ENCODE data around the gene RPS27A. TPM values are rescaled to one million over a fixed set of nuclear protein-coding genes. Genes with fewer than 3 reads are reported as not detected.
"Not testable (repeated sequence)": the region's sequence is repeated elsewhere in the genome, so short reads cannot be mapped to it uniquely, and the experiment has no call there.

Gene RPS27A
- total RNA-seq = 1,968 TPM

GRCh38 chr2:55232084-55232862 is at the start of gene RPS27A, which contains the start of gene CLHC1:
TSS of gene RPS27A (plus strand) at chr2:55232688. CDS start at chr2:55232825, 137 bp downstream.
TSS of gene CLHC1 (minus strand) at chr2:55232293. CDS start at chr2:55222411, 9,882 bp downstream.
- H3K4me3 ChIP-seq (ENCODE audit: low read length) = peak within 1 kb of the TSS; percentile 87
- H3K9me3 ChIP-seq (ENCODE audit: low read depth, low read length) = no peaks in the 10 kb centered on the region
- no peaks in the 10 kb centered on the region for H3K27me3 ChIP-seq (ENCODE audit: insufficient read depth, low read length)
- peaks cover 40% of the 10 kb centered on the region for H3K4me1 ChIP-seq (ENCODE audit: insufficient read depth, low read length)

GRCh38 chr2:55186837-55187236 is 45.7 kb upstream of the RPS27A start:
- H3K9me3 ChIP-seq (ENCODE audit: low read depth, low read length); H3K4me3 ChIP-seq (ENCODE audit: low read length); H3K4me1 ChIP-seq (ENCODE audit: insufficient read depth, low read length); H3K27me3 ChIP-seq (ENCODE audit: insufficient read depth, low read length): not testable (repeated sequence)

GRCh38 chr2:55191888-55192287 is 40.6 kb upstream of the RPS27A start:
- not testable (repeated sequence) for H3K27me3 ChIP-seq (ENCODE audit: insufficient read depth, low read length); H3K9me3 ChIP-seq (ENCODE audit: low read depth, low read length)

GRCh38 chr2:55196526-55196925 is 36.0 kb upstream of the RPS27A start:
- no peaks in the 10 kb centered on the region for H3K4me1 ChIP-seq (ENCODE audit: insufficient read depth, low read length)
- no peaks in the 10 kb centered on the region for H3K27me3 ChIP-seq (ENCODE audit: insufficient read depth, low read length)
- H3K9me3 ChIP-seq (ENCODE audit: low read depth, low read length) = no peaks in the 10 kb centered on the region
- H3K4me3 ChIP-seq (ENCODE audit: low read length) = no peak overlapping the region

More at GRCh38 chr2:55191888-55192287, 40.6 kb upstream of the RPS27A start:
- H3K4me1 ChIP-seq (ENCODE audit: insufficient read depth, low read length); H3K4me3 ChIP-seq (ENCODE audit: low read length): not testable (repeated sequence)

- no peaks in the 10 kb centered on the region for H3K4me1 ChIP-seq (ENCODE audit: insufficient read depth, low read length)
- no peaks in the 10 kb centered on the region for H3K27me3 ChIP-seq (ENCODE audit: insufficient read depth, low read length)
- H3K9me3 ChIP-seq (ENCODE audit: low read depth, low read length) = no peaks in the 10 kb centered on the region
- no peak overlapping the region for H3K4me3 ChIP-seq (ENCODE audit: low read length)
Measured at GRCh38 chr2:55200416-55200815, 32.1 kb upstream of the RPS27A start.

GRCh38 chr2:55204536-55204935 is 28.0 kb upstream of the RPS27A start:
- H3K9me3 ChIP-seq (ENCODE audit: low read depth, low read length) = no peaks in the 10 kb centered on the region
- no peaks in the 10 kb centered on the region for H3K27me3 ChIP-seq (ENCODE audit: insufficient read depth, low read length)
- no peak overlapping the region for H3K4me3 ChIP-seq (ENCODE audit: low read length)
- H3K4me1 ChIP-seq (ENCODE audit: insufficient read depth, low read length) = no peaks in the 10 kb centered on the region

- H3K4me1 ChIP-seq (ENCODE audit: insufficient read depth, low read length) = no peaks in the 10 kb centered on the region
- no peaks in the 10 kb centered on the region for H3K27me3 ChIP-seq (ENCODE audit: insufficient read depth, low read length)
- H3K4me3 ChIP-seq (ENCODE audit: low read length) = no peak overlapping the region
- no peaks in the 10 kb centered on the region for H3K9me3 ChIP-seq (ENCODE audit: low read depth, low read length)
Measured at GRCh38 chr2:55204950-55205349, 27.5 kb upstream of the RPS27A start.

GRCh38 chr2:55213822-55214221 is 18.7 kb upstream of the RPS27A start:
- H3K4me3 ChIP-seq (ENCODE audit: low read length) = no peak overlapping the region
- H3K27me3 ChIP-seq (ENCODE audit: insufficient read depth, low read length) = no peaks in the 10 kb centered on the region
- H3K9me3 ChIP-seq (ENCODE audit: low read depth, low read length) = no peaks in the 10 kb centered on the region
- H3K4me1 ChIP-seq (ENCODE audit: insufficient read depth, low read length) = no peaks in the 10 kb centered on the region

- peaks cover 22% of the 10 kb centered on the region for H3K4me1 ChIP-seq (ENCODE audit: insufficient read depth, low read length)
- no peaks in the 10 kb centered on the region for H3K9me3 ChIP-seq (ENCODE audit: low read depth, low read length)
- no peaks in the 10 kb centered on the region for H3K27me3 ChIP-seq (ENCODE audit: insufficient read depth, low read length)
- H3K4me3 ChIP-seq (ENCODE audit: low read length) = no peak overlapping the region
Measured at GRCh38 chr2:55223958-55224760, 8.3 kb upstream of the RPS27A start.

- Histone ChIP-seq H3K4me1 (ENCODE audit: insufficient read depth, low read length) (peaks cover 22% of the 10 kb centered on the region), H3K27me3 (ENCODE audit: insufficient read depth, low read length) (no peaks in the 10 kb centered on the region), H3K9me3 (ENCODE audit: low read depth, low read length) (no peaks in the 10 kb centered on the region), H3K4me3 (ENCODE audit: low read length) (no peak overlapping the region)
Measured at GRCh38 chr2:55224761-55225261, 7.7 kb upstream of the RPS27A start.

GRCh38 chr2:55225481-55226020 is 6.9 kb upstream of the RPS27A start:
- Histone ChIP-seq H3K9me3 (ENCODE audit: low read depth, low read length) (no peaks in the 10 kb centered on the region), H3K27me3 (ENCODE audit: insufficient read depth, low read length) (no peaks in the 10 kb centered on the region), H3K4me1 (ENCODE audit: insufficient read depth, low read length) (peaks cover 22% of the 10 kb centered on the region), H3K4me3 (ENCODE audit: low read length) (no peak overlapping the region)

- not testable (repeated sequence) for H3K27me3 ChIP-seq (ENCODE audit: insufficient read depth, low read length); H3K9me3 ChIP-seq (ENCODE audit: low read depth, low read length); H3K4me3 ChIP-seq (ENCODE audit: low read length)
- H3K4me1 ChIP-seq (ENCODE audit: insufficient read depth, low read length) = peaks cover 32% of the 10 kb centered on the region
Measured at GRCh38 chr2:55227437-55228225, 4.9 kb upstream of the RPS27A start.

GRCh38 chr2:55228226-55228563 is 4.3 kb upstream of the RPS27A start:
- Histone ChIP-seq H3K4me3 (ENCODE audit: low read length) (no peak overlapping the region), H3K27me3 (ENCODE audit: insufficient read depth, low read length) (no peaks in the 10 kb centered on the region), H3K9me3 (ENCODE audit: low read depth, low read length) (no peaks in the 10 kb centered on the region), H3K4me1 (ENCODE audit: insufficient read depth, low read length) (peaks cover 31% of the 10 kb centered on the region)

GRCh38 chr2:55229221-55229620 is 3.3 kb upstream of the RPS27A start:
- peaks cover 41% of the 10 kb centered on the region for H3K4me1 ChIP-seq (ENCODE audit: insufficient read depth, low read length)
- no peaks in the 10 kb centered on the region for H3K9me3 ChIP-seq (ENCODE audit: low read depth, low read length)
- H3K4me3 ChIP-seq (ENCODE audit: low read length) = no peak overlapping the region
- H3K27me3 ChIP-seq (ENCODE audit: insufficient read depth, low read length) = no peaks in the 10 kb centered on the region
